ENCODE data around the gene PRSS21.

Gene PRSS21

DNA sequence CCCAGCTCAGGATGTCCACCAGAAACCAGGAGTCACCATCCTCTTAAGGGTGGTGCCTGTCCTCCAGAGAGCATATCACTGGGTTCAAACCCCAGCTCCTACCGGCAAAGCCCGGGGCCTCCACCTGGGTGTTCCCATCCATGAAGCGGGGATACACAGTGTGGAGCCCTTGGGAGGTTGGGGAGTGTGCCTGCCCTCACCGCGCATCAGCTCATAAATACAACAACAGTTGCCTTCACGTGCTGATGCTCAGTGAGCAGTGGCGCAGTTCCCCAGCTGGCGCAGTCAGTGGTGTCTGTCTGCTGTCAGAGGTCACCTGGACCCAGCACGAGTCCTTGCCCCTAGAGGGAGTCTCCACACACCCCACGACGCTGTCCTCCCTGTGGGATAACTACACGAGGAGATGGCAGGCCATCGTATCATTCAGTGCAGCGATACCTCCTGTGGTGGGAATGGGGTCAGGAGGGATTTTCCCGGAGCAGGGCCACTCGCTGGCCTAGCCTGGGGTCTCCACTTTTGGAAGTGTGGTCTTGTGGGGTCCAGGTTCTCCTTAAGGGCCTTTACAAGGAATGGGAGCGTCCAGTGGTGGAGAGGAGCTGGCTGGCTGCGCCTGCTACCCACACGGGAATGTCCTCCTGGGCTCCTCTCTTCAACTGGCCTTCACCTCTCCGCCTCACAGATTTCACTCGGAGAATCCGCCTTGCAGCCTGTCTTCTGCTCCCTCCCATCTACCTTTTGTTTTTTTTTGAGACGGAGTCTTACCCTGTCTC, 37.7 kb upstream of the PRSS21 start:
- no peak for DNase-seq (ENCODE audit: low read depth in 1 of 2, low spot score in 1 of 2)

DNA sequence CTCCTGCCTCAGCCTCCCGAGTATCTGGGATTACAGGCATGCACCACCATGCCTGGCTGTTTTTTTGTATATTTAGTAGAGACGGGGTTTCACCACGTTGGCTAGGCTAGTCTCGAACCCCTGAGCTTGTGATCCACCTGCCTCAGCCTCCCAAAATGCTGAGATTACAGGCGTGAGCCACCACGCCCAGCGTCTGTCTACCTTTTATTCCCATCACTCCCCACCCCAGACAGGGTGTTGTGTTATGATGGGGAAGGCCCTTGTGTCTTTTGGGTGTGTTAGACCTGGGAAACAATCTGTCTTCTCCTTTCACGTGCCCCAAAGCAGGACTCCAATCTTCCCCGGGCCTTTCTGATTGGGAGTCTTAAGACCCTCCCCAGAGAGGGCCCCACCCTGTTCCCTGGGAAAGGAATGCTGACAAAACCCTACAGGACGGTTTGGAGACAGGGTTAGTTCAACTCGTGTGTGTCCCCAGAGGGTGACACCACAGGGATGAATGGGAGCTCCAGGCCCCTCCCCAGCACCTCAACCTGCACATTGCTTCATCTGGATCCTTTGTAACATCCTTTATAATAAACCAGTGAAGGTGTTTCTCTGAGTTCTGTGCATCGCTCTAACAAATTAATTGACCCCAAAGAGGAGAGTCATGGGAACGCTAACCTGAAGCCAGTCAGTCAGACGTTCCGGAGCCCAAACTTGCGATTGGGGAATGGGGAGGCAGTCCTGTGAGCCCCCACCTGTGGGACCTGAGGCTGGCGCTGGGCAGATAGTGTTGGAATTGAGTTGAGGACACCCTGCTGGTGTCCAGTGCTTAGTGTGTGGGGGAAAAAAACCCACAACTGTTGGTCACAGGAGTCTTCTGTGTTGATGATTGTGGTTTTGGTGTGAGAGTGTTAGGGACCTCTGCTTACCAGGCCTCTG, 36.8 kb upstream of the PRSS21 start:
- no peak overlapping the region for H3K27ac ChIP-seq (replicated peaks)
- TF ChIP-seq SPI1 (IDR thresholded peaks at IDR 0.05; ENCODE audit: borderline replicate concordance, low read depth), result no peak
- TF ChIP-seq, protein P1, sequence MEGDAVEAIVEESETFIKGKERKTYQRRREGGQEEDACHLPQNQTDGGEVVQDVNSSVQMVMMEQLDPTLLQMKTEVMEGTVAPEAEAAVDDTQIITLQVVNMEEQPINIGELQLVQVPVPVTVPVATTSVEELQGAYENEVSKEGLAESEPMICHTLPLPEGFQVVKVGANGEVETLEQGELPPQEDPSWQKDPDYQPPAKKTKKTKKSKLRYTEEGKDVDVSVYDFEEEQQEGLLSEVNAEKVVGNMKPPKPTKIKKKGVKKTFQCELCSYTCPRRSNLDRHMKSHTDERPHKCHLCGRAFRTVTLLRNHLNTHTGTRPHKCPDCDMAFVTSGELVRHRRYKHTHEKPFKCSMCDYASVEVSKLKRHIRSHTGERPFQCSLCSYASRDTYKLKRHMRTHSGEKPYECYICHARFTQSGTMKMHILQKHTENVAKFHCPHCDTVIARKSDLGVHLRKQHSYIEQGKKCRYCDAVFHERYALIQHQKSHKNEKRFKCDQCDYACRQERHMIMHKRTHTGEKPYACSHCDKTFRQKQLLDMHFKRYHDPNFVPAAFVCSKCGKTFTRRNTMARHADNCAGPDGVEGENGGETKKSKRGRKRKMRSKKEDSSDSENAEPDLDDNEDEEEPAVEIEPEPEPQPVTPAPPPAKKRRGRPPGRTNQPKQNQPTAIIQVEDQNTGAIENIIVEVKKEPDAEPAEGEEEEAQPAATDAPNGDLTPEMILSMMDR (IDR thresholded peaks at IDR 0.05; ENCODE audit: insufficient read depth, low read length), result no peak
- TF ChIP-seq, protein P2, sequence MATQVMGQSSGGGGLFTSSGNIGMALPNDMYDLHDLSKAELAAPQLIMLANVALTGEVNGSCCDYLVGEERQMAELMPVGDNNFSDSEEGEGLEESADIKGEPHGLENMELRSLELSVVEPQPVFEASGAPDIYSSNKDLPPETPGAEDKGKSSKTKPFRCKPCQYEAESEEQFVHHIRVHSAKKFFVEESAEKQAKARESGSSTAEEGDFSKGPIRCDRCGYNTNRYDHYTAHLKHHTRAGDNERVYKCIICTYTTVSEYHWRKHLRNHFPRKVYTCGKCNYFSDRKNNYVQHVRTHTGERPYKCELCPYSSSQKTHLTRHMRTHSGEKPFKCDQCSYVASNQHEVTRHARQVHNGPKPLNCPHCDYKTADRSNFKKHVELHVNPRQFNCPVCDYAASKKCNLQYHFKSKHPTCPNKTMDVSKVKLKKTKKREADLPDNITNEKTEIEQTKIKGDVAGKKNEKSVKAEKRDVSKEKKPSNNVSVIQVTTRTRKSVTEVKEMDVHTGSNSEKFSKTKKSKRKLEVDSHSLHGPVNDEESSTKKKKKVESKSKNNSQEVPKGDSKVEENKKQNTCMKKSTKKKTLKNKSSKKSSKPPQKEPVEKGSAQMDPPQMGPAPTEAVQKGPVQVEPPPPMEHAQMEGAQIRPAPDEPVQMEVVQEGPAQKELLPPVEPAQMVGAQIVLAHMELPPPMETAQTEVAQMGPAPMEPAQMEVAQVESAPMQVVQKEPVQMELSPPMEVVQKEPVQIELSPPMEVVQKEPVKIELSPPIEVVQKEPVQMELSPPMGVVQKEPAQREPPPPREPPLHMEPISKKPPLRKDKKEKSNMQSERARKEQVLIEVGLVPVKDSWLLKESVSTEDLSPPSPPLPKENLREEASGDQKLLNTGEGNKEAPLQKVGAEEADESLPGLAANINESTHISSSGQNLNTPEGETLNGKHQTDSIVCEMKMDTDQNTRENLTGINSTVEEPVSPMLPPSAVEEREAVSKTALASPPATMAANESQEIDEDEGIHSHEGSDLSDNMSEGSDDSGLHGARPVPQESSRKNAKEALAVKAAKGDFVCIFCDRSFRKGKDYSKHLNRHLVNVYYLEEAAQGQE (IDR thresholded peaks at IDR 0.05; ENCODE audit: insufficient replicate concordance, low read depth), result no peak
- TF ChIP-seq GABPA (IDR thresholded peaks at IDR 0.05; ENCODE audit: low read depth), result no peak
- TF ChIP-seq POLR2AphosphoS5 (IDR thresholded peaks at IDR 0.05; ENCODE audit: low read depth), result no peak
- H3K4me3 ChIP-seq (replicated peaks; ENCODE audit: insufficient read depth, low read length), result no peak overlapping the region
- no peak for DNase-seq (ENCODE audit: low read depth in 1 of 2, low spot score in 1 of 2)
- peaks cover 7% of the 10 kb centered on the region for H3K27me3 ChIP-seq (ENCODE audit: insufficient read depth, poor library complexity, severe bottlenecking)

More for the DNA sequence above, 37.7 kb upstream of the PRSS21 start:
- no peak overlapping the region for H3K27ac ChIP-seq (replicated peaks)
- TF ChIP-seq POLR2AphosphoS5 (IDR thresholded peaks at IDR 0.05; ENCODE audit: low read depth) (no peak), GABPA (IDR thresholded peaks at IDR 0.05; ENCODE audit: low read depth) (no peak), SPI1 (IDR thresholded peaks at IDR 0.05; ENCODE audit: borderline replicate concordance, low read depth) (no peak)
- TF ChIP-seq, protein P1 (IDR thresholded peaks at IDR 0.05; ENCODE audit: insufficient read depth, low read length), result no peak
- TF ChIP-seq, protein P2 (IDR thresholded peaks at IDR 0.05; ENCODE audit: insufficient replicate concordance, low read depth), result no peak
- H3K27me3 ChIP-seq (ENCODE audit: insufficient read depth, poor library complexity, severe bottlenecking), result no peaks in the 10 kb centered on the region
- no peak overlapping the region for H3K4me3 ChIP-seq (replicated peaks; ENCODE audit: insufficient read depth, low read length)

DNA sequence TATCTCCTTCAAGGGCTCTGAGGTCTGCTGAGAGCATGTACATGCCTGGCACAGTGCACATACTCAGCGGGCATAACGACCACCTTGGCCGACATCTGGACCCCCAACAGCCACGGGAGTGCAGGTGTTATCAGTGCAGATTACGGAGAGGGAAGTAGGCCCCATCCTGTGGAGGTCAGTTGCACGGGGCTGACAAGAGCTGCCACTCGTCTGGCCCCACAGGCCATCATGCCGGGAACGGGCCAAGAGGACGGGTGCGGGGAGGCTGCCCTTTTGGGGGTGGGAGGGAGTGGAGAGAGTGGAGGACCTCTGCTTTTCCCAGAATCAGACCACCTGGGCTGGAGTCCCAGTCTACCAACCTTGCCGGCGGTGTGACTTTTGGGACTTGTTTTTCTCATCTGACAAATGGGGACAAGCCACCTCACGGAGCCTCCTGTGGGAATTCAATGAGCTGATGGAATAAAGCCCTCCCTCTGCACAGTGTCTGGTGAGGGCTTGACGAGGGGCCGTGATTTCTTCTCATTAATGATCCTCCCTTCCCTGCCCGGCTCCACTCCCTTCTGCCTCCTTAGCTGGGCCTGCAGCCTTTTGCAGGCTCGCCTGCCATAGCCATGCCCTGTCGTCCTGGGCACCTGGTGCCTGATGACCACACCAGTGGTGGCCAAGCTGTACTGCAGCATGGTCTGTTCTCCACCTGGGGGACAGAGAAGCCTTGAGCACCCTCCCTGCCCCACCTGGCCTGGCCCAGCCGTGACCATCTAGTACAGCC, 34.3 kb upstream of the PRSS21 start:
- Histone ChIP-seq H3K4me3 (replicated peaks; ENCODE audit: insufficient read depth, low read length) (no peak overlapping the region), H3K27me3 (ENCODE audit: insufficient read depth, poor library complexity, severe bottlenecking) (peaks cover 18% of the 10 kb centered on the region), H3K27ac (replicated peaks) (no peak overlapping the region)
- TF ChIP-seq SPI1 (IDR thresholded peaks at IDR 0.05; ENCODE audit: borderline replicate concordance, low read depth) (no peak), POLR2AphosphoS5 (IDR thresholded peaks at IDR 0.05; ENCODE audit: low read depth) (no peak)
- TF ChIP-seq, protein P2 (IDR thresholded peaks at IDR 0.05; ENCODE audit: insufficient replicate concordance, low read depth), result no peak
- TF ChIP-seq, protein P1 (IDR thresholded peaks at IDR 0.05; ENCODE audit: insufficient read depth, low read length), result no peak
- no peak for DNase-seq (ENCODE audit: low read depth in 1 of 2, low spot score in 1 of 2)
